SK-N-SH treated with all-trans-retinoic acid at 6 μM for 48 hours (cell line): ENCODE measurements around the gene ODAPH.
"Not testable (repeated sequence)": the region's sequence is repeated elsewhere in the genome, so short reads cannot be mapped to it uniquely, and the experiment has no call there.

Experiments
- ATAC-seq: fragments of 200-7000 bp; cut with Tn5 transposase; 3 replicates; pipeline ENCODE4 v1.9.1; 2020; ENCODE audit warnings: mild to moderate bottlenecking, moderate library complexity
- BACH2 ChIP-seq: fragments of 250-450 bp; sonication (Bioruptor Pico); IDR thresholded peaks from 2 replicates; pipeline ENCODE4 v1.9.0; 2021; ENCODE audit warnings: mild to moderate bottlenecking, borderline replicate concordance
- CREB5 ChIP-seq: fragments of 250-450 bp; sonication (Bioruptor Pico); IDR thresholded peaks from 2 replicates; pipeline ENCODE4 v1.5.1; 2020; ENCODE audit warnings: low read depth, mild to moderate bottlenecking, moderate library complexity
- ESRRG ChIP-seq: fragments of 250-450 bp; sonication (Bioruptor Pico); IDR thresholded peaks from 2 replicates; pipeline ENCODE4 v1.6.1; 2021; ENCODE audit warnings: mild to moderate bottlenecking
- GLIS3 ChIP-seq: fragments of 250-450 bp; sonication (Bioruptor Pico); IDR thresholded peaks from 2 replicates; pipeline ENCODE4 v1.5.0; 2020; ENCODE audit warnings: mild to moderate bottlenecking, moderate library complexity
- ISL1 ChIP-seq: fragments of 250-450 bp; sonication (Bioruptor Pico); IDR thresholded peaks from 2 replicates; pipeline ENCODE4 v2.1.2; 2022; ENCODE audit warnings: mild to moderate bottlenecking, moderate library complexity
- SNAI2 ChIP-seq: fragments of 250-450 bp; sonication (Bioruptor Pico); IDR thresholded peaks from 2 replicates; pipeline ENCODE4 v1.5.0; 2020; ENCODE audit warnings: mild to moderate bottlenecking, moderate library complexity
- TCF4 ChIP-seq: fragments of 250-450 bp; sonication (Bioruptor Pico); IDR thresholded peaks from 2 replicates; pipeline ENCODE4 v1.8.0; 2021; ENCODE audit warnings: mild to moderate bottlenecking, moderate library complexity, borderline replicate concordance
- TOX ChIP-seq: fragments of 250-450 bp; sonication (Bioruptor Pico); IDR thresholded peaks from 2 replicates; pipeline ENCODE4 v1.8.0; 2021; ENCODE audit warnings: mild to moderate bottlenecking, moderate library complexity, borderline replicate concordance
- TSHZ2 ChIP-seq: fragments of 250-450 bp; sonication (Bioruptor Pico); IDR thresholded peaks from 2 replicates; pipeline ENCODE4 v1.5.0; 2020; ENCODE audit warnings: mild to moderate bottlenecking, moderate library complexity
- ZC3H10 ChIP-seq: fragments of 250-450 bp; sonication (Bioruptor Pico); IDR thresholded peaks from 2 replicates; pipeline ENCODE4 v1.5.1; 2021; ENCODE audit warnings: mild to moderate bottlenecking, moderate library complexity
- ZFP30 ChIP-seq: fragments of 450-650 bp; formaldehyde crosslinking; IDR thresholded peaks from 2 replicates; pipeline ENCODE4 v1.5.0; 2022; ENCODE audit warnings: mild to moderate bottlenecking, moderate library complexity
- ZNF8 ChIP-seq: fragments of 450-650 bp; formaldehyde crosslinking; IDR thresholded peaks from 2 replicates; pipeline ENCODE4 v1.5.0; 2020; ENCODE audit warnings: mild to moderate bottlenecking, moderate library complexity
- TF ChIP-seq, protein P1 (sequence below): fragments of 250-450 bp; sonication (Bioruptor Pico); IDR thresholded peaks from 2 replicates; pipeline ENCODE4 v1.8.0; 2020; ENCODE audit warnings: mild to moderate bottlenecking, moderate library complexity, borderline replicate concordance
- TF ChIP-seq, protein P2 (sequence below): fragments of 250-450 bp; sonication (Bioruptor Pico); IDR thresholded peaks from 2 replicates; pipeline ENCODE4 v1.8.0; 2021; ENCODE audit warnings: low read depth, mild to moderate bottlenecking, moderate library complexity, borderline replicate concordance

The ODAPH gene

DNA sequence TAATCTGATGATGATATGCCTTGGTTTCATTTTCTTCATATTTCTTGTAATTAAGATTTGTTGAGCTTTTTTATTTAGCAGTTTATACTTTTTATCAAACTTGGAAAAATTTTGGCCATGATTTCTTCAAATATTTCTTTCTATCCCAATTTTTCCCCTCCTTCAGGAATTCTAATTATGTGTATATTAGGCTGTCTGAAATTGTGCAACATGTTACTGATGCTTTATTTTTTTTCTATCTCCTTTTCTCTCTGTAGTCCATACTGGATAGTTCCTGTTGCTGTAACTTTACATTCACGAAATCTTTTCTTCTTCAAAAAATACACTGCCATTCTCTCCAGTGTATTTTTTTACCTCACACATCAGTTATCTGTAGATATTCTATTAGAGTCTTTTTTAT, 30.8 kb upstream of the ODAPH start:
- ATAC-seq: no peak
- TF ChIP-seq ZFP30 (CRISPR knock-in tag) (no peak), TSHZ2 (CRISPR knock-in tag) (no peak), BACH2 (CRISPR knock-in tag) (no peak), SNAI2 (no peak), TCF4 (CRISPR knock-in tag) (no peak), ESRRG (no peak), GLIS3 (CRISPR knock-in tag) (no peak), ZC3H10 (CRISPR knock-in tag) (no peak)

- no peak for TF ChIP-seq ZFP30 (CRISPR knock-in tag)
- no peak for TF ChIP-seq TOX (CRISPR knock-in tag)
- no peak for TF ChIP-seq SNAI2
- no peak for TF ChIP-seq ZNF8 (CRISPR knock-in tag)
- ATAC-seq: no peak
These were observed 30.0 kb upstream of the ODAPH start for GRCh38 chr4:75525910-75526309.

DNA sequence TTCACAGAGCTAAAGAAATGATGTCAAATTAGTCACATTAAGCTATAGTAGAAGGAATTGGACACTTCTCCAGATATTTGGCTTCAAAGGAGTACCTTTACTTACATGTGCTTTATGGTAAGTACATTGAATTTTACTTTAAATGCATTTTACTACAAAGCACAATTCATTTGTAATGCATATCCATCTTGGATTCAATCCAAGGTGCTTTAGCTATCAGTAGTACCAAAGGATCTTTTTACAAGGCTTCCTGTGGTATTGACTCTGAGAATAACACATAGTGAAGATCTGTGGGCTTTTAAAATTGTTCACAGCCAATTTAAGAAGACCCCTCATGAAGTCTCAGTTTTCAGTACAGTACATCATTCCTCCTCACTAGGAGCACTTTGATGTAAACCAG, 28.4 kb upstream of the ODAPH start:
- TF ChIP-seq BACH2 (CRISPR knock-in tag) (no peak), ZNF8 (CRISPR knock-in tag) (no peak)
- ATAC-seq: no peak

DNA sequence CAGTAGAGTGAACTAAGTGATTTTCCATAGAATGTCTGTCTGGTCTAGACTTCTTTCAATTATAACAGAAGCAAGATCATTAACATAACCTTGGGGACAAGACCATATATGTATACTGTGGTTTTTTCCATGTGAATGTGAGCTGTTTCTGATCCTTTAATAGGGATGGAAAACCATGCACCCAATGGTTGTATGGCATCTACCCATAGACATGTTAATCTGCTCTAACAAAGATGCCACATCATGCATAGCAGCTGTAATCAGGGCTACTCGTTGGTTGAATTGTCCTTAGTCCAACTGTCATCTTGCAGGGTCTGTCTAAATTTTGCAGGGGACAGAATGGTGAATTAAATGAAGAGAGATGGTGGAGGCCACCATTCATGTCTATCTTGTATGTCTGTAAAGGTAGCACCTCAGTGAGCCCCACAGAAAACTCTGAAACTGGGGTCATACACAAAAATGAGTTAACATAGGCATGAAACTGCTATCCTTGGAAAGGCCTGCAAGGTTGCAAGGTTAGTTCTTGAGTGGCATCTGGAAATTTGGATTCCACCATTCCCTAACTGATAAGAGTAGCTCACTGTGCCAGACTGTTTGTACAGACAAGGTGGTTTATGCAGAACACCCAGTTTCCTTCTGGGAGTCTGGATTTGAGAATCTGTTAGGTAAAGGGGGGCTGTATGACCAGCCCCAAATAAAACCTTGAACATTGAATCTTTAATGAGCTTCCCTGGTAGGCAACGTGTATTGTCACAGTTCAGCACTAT, 25.1 kb upstream of the ODAPH start:
- TF ChIP-seq TCF4 (CRISPR knock-in tag) (no peak), SNAI2 (no peak)
- TF ChIP-seq, protein P1, sequence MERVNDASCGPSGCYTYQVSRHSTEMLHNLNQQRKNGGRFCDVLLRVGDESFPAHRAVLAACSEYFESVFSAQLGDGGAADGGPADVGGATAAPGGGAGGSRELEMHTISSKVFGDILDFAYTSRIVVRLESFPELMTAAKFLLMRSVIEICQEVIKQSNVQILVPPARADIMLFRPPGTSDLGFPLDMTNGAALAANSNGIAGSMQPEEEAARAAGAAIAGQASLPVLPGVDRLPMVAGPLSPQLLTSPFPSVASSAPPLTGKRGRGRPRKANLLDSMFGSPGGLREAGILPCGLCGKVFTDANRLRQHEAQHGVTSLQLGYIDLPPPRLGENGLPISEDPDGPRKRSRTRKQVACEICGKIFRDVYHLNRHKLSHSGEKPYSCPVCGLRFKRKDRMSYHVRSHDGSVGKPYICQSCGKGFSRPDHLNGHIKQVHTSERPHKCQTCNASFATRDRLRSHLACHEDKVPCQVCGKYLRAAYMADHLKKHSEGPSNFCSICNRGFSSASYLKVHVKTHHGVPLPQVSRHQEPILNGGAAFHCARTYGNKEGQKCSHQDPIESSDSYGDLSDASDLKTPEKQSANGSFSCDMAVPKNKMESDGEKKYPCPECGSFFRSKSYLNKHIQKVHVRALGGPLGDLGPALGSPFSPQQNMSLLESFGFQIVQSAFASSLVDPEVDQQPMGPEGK (CRISPR knock-in tag): no peak
- TF ChIP-seq, all 23 proteins: peak for 0
- ATAC-seq: no peak

DNA sequence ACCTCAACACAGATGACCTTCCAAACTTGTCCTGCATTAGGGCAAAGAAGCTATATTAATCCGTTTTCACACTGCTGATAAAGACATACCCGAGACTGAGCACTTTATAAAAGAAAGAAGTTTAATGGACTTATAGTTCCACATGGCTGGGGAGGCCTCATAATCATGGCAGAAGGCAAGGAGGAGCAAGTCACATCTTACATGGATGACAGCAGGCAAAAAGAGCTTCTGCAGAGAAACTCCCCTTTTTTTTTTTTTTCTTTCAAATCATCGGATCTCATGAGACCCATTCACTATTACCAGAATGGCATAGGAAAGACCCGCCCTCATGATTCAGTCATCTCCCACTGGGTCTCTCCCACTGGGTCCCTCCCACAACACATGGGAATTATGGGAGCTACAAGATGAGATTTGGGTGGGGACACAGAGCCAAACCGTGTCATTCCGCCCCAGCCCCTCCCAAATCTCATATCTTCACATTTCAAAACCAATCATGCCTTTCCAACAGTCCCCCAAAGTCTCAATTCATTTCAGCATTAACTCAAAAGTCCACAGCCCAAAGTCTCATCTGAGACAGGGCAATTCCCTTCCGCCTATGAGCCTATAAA, 24.2 kb upstream of the ODAPH start:
- not testable (repeated sequence) for ATAC-seq

GRCh38 chr4:75533339-75533887, 22.5 kb upstream of the ODAPH start:
- not testable (repeated sequence) for ATAC-seq

GRCh38 chr4:75533926-75534325, 21.9 kb upstream of the ODAPH start:
- not testable (repeated sequence) for ATAC-seq

DNA sequence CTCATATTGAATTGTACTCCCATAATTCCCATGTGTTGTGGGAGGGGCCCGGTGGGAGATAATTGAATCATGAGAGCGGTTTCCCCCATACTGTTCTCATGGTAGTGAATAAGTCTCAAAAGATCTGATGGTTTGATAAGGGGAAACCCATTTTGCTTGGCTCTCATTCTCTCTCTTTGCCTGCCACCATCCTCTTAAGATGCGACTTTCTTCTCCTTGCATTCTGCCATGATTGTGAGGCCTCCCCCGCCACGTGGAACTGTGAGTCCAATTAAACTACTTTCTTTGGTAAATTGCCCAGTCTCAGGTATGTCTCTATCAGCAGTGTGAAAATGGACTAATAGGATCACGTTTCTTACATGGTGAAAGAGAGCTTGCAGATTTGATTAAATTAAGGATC, 18.6 kb upstream of the ODAPH start:
- not testable (repeated sequence) for ATAC-seq

GRCh38 chr4:75542824-75543223, 13.0 kb upstream of the ODAPH start:
- peak; percentile 87 for TF ChIP-seq ISL1 (CRISPR knock-in tag)
- peak; percentile 55; the same call in 1 of the 2 replicates for TF ChIP-seq CREB5
- TF ChIP-seq, protein P2, sequence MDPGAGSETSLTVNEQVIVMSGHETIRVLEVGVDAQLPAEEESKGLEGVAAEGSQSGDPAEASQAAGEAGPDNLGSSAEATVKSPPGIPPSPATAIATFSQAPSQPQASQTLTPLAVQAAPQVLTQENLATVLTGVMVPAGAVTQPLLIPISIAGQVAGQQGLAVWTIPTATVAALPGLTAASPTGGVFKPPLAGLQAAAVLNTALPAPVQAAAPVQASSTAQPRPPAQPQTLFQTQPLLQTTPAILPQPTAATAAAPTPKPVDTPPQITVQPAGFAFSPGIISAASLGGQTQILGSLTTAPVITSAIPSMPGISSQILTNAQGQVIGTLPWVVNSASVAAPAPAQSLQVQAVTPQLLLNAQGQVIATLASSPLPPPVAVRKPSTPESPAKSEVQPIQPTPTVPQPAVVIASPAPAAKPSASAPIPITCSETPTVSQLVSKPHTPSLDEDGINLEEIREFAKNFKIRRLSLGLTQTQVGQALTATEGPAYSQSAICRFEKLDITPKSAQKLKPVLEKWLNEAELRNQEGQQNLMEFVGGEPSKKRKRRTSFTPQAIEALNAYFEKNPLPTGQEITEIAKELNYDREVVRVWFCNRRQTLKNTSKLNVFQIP (CRISPR knock-in tag): no peak
- TF ChIP-seq TCF4 (CRISPR knock-in tag): peak; percentile 40; the same call in 1 of the 2 replicates
- ATAC-seq: peak; percentile 84

DNA sequence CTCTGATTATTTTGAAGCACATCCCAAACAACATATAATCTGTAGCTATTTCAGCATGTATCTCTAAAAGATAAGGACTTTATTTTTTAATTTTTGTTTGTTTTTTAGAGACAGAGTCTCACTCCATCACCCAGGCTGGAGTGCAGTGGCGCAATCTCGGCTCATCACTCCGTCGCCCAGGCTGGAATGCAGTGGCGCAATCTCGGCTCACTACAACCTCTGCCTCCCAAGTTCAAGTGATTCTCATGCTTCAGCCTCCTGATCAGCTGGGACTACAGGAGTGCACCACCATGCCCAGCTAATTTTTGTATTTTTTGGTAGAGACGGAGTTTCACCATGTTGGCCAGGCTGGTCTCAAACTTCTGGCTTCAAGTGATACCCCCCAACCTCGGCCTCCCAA, 11.6 kb upstream of the ODAPH start:
- not testable (repeated sequence) for ATAC-seq
